DMS153 treated with DMSO at 0.1 percent for 48 hours (cell line): ENCODE data around the gene B4GALNT1.
"Not testable (repeated sequence)": the region's sequence is repeated elsewhere in the genome, so short reads cannot be mapped to it uniquely, and the experiment has no call there.

Experiments used
- DNase-seq: peaks from one replicate; lab custom pipeline; 2025; ENCODE audit not compliant: unreplicated experiment; lab: John Stamatoyannopoulos, UW

The B4GALNT1 gene

GRCh38 chr12:57621497-57622292 is 11.3 kb downstream of the B4GALNT1 start:
- no peak for DNase-seq

GRCh38 chr12:57620936-57621496 is 12.0 kb downstream of the B4GALNT1 start:
- DNase-seq = no peak

GRCh38 chr12:57620245-57620935 is 12.6 kb downstream of the B4GALNT1 start:
- no peak for DNase-seq

- DNase-seq = no peak
These were observed 13.4 kb downstream of the B4GALNT1 start for GRCh38 chr12:57619434-57620244.

GRCh38 chr12:57618966-57619433 is 14.0 kb downstream of the B4GALNT1 start:
- DNase-seq = no peak

- not testable (repeated sequence) for DNase-seq
These were observed 14.6 kb downstream of the B4GALNT1 start for GRCh38 chr12:57618431-57618830.

- no peak for DNase-seq
These were observed 15.1 kb downstream of the B4GALNT1 start for GRCh38 chr12:57617942-57618341.

GRCh38 chr12:57616383-57617101 is 16.5 kb downstream of the B4GALNT1 start:
- no peak for DNase-seq

- no peak for DNase-seq
These were observed 17.4 kb downstream of the B4GALNT1 start for GRCh38 chr12:57615637-57616036.

- DNase-seq = no peak
These were observed 18.0 kb downstream of the B4GALNT1 start for GRCh38 chr12:57614948-57615500.

- DNase-seq = no peak
These were observed 18.6 kb downstream of the B4GALNT1 start for GRCh38 chr12:57614178-57614947.

GRCh38 chr12:57613427-57614109 is 19.4 kb downstream of the B4GALNT1 start:
- DNase-seq = no peak

- DNase-seq = no peak
These were observed 20.1 kb downstream of the B4GALNT1 start for GRCh38 chr12:57612711-57613426.

- DNase-seq = no peak
These were observed 20.9 kb downstream of the B4GALNT1 start for GRCh38 chr12:57611827-57612710.

- no peak for DNase-seq
These were observed 21.7 kb downstream of the B4GALNT1 start, which contains the start of gene ARHGEF25 for GRCh38 chr12:57611108-57611826. Gene ARHGEF25 (plus strand): TSS chr12:57611435. CDS start chr12:57611895, 460 bp downstream.

- DNase-seq = no peak
These were observed 22.4 kb downstream of the B4GALNT1 start for GRCh38 chr12:57610554-57611107.
